GM12891 (cell line): ENCODE measurements around the gene CD3D.

ENCODE experiments used
- PAX5 ChIP-seq: IDR thresholded peaks from 2 replicates; pipeline ENCODE4 v1.6.1; 2011; ENCODE audit warnings: low read length, moderate library complexity, mild to moderate bottlenecking; ENCODE audit not compliant: insufficient read depth, severe bottlenecking
- POLR2A ChIP-seq: IDR thresholded peaks from 2 replicates; pipeline ENCODE4 v1.6.1; 2011; ENCODE audit warnings: low read depth, low read length, control low read depth
- POLR2AphosphoS5 ChIP-seq: IDR thresholded peaks from 2 replicates; pipeline ENCODE4 v1.6.1; 2011; ENCODE audit warnings: low read depth, low read length, control low read depth
- SPI1 ChIP-seq: IDR thresholded peaks from 2 replicates; pipeline ENCODE4 v1.6.1; 2011; ENCODE audit warnings: low read depth, low read length, control low read depth
- TAF1 ChIP-seq: IDR thresholded peaks from 2 replicates; pipeline ENCODE4 v1.6.1; 2011; ENCODE audit warnings: low read depth, low read length, control low read depth

DNA sequence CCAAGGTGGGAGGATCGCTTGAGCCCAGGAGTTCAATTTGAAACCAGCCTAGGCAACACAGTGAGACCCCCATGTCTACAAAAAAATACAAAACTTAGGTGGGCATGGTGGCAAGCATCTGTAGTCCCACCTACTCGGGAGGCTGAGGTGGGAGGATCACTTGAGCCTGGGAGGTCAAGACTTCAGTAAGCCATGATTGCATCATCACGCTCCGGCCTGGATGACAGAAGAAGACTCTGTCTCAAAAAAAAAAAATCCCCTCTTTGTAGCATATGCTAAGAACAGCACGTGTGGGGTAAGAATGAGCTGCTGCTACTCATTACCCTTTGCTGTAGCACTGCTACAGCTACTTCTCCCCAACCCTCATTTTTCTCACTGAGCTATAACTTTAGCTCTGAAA, 31.4 kb upstream of the CD3D start:
- TF ChIP-seq TAF1 (no peak), POLR2AphosphoS5 (no peak), POLR2A (no peak), SPI1 (no peak), PAX5 (no peak)
